SW 1271 (cell line): ENCODE results near the gene SLC25A17.

Experiments
- DNase-seq, 2 experiments: peaks; one replicate each; lab custom pipeline; 2025; lab: John Stamatoyannopoulos, UW

The SLC25A17 gene

GRCh38 chr22:40758390-40758789, 60.8 kb downstream of the SLC25A17 start:
- DNase-seq = no peak

- no peak for DNase-seq
These were observed 62.1 kb downstream of the SLC25A17 start for GRCh38 chr22:40757071-40757470.

GRCh38 chr22:40753114-40753513, 66.0 kb downstream of the SLC25A17 start:
- no peak for DNase-seq

GRCh38 chr22:40751250-40751649, 67.9 kb downstream of the SLC25A17 start:
- DNase-seq = no peak

GRCh38 chr22:40749829-40750228, 69.3 kb downstream of the SLC25A17 start:
- no peak for DNase-seq

- DNase-seq = no peak
These were observed 70.5 kb downstream of the SLC25A17 start for GRCh38 chr22:40748388-40749355.

- DNase-seq = no peak
These were observed 71.8 kb downstream of the SLC25A17 start for GRCh38 chr22:40747361-40747760.

GRCh38 chr22:40746428-40747220, 72.5 kb downstream of the SLC25A17 start:
- DNase-seq = no peak

- DNase-seq = no peak
These were observed 75.4 kb downstream of the SLC25A17 start for GRCh38 chr22:40743768-40744167.

GRCh38 chr22:40741116-40741515, 78.0 kb downstream of the SLC25A17 start:
- DNase-seq = no peak

GRCh38 chr22:40739721-40740120, 79.4 kb downstream of the SLC25A17 start:
- DNase-seq = no peak

- no peak for DNase-seq
These were observed 85.2 kb downstream of the SLC25A17 start for GRCh38 chr22:40733919-40734318.

- no peak for DNase-seq
These were observed 86.2 kb downstream of the SLC25A17 start for GRCh38 chr22:40732999-40733292.

- no peak for DNase-seq
These were observed 89.9 kb downstream of the SLC25A17 start for GRCh38 chr22:40729284-40729683.

- DNase-seq = no peak
These were observed 90.4 kb downstream of the SLC25A17 start for GRCh38 chr22:40728731-40729189.

GRCh38 chr22:40727964-40728615, 91.1 kb downstream of the SLC25A17 start:
- DNase-seq = no peak

- no peak for DNase-seq
These were observed 91.8 kb downstream of the SLC25A17 start for GRCh38 chr22:40727070-40727963.

- no peak for DNase-seq
These were observed 92.6 kb downstream of the SLC25A17 start for GRCh38 chr22:40726514-40726913.

- DNase-seq = no peak
These were observed 95.7 kb downstream of the SLC25A17 start for GRCh38 chr22:40723396-40723933.

- no peak for DNase-seq
These were observed 97.9 kb downstream of the SLC25A17 start for GRCh38 chr22:40721266-40721665.
